Osteocyte (in vitro differentiated cells): Measurements from ENCODE around the gene TNK2. TPM values are rescaled to one million over a fixed set of nuclear protein-coding genes. Genes with fewer than 3 reads are reported as not detected.

ENCODE experiments used
- DNase-seq: peaks from one replicate; pipeline ENCODE4 v3.0.0; 2021; ENCODE audit warnings: mixed read lengths; ENCODE audit not compliant: unreplicated experiment; ENCODE audit errors: extremely low spot score
- H3K27ac Mint-ChIP-seq: one replicate; pipeline ENCODE4 v1.8.0; 2021; ENCODE audit warnings: mild to moderate bottlenecking, mixed read lengths; ENCODE audit not compliant: unreplicated experiment
- H3K27me3 Mint-ChIP-seq: one replicate; pipeline ENCODE4 v1.8.0; 2021; ENCODE audit warnings: mixed read lengths; ENCODE audit not compliant: unreplicated experiment
- H3K36me3 Mint-ChIP-seq: one replicate; pipeline ENCODE4 v1.8.0; 2021; ENCODE audit warnings: mixed read lengths; ENCODE audit not compliant: unreplicated experiment
- H3K4me1 Mint-ChIP-seq: one replicate; pipeline ENCODE4 v1.8.0; 2021; ENCODE audit warnings: mixed read lengths; ENCODE audit not compliant: unreplicated experiment
- H3K4me3 Mint-ChIP-seq: one replicate; pipeline ENCODE4 v1.8.0; 2021; ENCODE audit warnings: mild to moderate bottlenecking, moderate library complexity, mixed read lengths; ENCODE audit not compliant: unreplicated experiment
- H3K9me3 Mint-ChIP-seq: one replicate; pipeline ENCODE4 v1.8.0; 2021; ENCODE audit warnings: mixed read lengths; ENCODE audit not compliant: unreplicated experiment
- total RNA-seq: library from RNA; stranded (reverse); gene quantifications from 2 replicates; pipeline ENCODE4 v1.2.1, GENCODE V29; 2021
- TF ChIP-seq, protein P1 (sequence below): fragments of 200-600 bp; sonication (generic); IDR thresholded peaks from 2 replicates; pipeline ENCODE4 v1.5.0; 2021; ENCODE audit warnings: antibody characterized with exemption, mild to moderate bottlenecking, moderate library complexity

TNK2 gene
- total RNA-seq, 1 donor from 2014 or later: 54.2 TPM

DNA sequence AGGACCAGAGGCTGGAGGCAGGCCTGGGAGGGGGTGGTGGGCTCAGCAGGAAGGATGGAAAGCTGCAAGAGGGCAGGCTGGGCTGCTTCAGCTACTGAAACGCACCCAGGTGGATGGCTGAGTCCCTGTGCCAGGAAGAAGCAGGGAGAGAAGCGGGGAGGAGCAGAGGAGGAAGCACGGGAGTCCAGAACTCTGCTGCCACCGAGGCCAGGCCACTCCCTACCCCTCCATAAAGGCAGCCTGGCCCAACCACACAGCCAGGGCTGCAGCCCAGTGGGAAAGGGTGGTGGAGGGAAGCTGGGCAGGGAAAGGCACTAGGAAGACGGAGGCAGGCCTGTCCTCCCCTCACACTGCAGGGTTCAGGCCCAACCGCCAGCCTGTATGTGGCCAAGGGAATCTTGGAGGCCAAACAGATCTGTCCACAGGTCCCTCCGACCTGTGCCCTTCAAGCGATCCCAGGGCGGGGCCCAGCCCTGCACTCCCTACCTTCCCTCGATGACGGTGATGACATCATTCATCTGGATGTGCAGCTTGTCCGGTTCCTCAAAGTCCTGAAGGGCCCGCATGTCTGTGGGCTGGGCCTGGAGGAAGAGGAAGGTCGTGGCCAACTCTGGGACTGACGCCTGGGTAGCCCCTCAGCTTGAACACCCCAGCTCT is 30.5 kb downstream of the TNK2 start:
- Mint-ChIP-seq H3K27ac (no peak overlapping the region), H3K36me3 (peaks cover 8% of the 10 kb centered on the region), H3K4me1 (no peaks in the 10 kb centered on the region), H3K4me3 (no peak overlapping the region), H3K27me3 (no peaks in the 10 kb centered on the region), H3K9me3 (no peaks in the 10 kb centered on the region)
- TF ChIP-seq, protein P1, sequence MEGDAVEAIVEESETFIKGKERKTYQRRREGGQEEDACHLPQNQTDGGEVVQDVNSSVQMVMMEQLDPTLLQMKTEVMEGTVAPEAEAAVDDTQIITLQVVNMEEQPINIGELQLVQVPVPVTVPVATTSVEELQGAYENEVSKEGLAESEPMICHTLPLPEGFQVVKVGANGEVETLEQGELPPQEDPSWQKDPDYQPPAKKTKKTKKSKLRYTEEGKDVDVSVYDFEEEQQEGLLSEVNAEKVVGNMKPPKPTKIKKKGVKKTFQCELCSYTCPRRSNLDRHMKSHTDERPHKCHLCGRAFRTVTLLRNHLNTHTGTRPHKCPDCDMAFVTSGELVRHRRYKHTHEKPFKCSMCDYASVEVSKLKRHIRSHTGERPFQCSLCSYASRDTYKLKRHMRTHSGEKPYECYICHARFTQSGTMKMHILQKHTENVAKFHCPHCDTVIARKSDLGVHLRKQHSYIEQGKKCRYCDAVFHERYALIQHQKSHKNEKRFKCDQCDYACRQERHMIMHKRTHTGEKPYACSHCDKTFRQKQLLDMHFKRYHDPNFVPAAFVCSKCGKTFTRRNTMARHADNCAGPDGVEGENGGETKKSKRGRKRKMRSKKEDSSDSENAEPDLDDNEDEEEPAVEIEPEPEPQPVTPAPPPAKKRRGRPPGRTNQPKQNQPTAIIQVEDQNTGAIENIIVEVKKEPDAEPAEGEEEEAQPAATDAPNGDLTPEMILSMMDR: no peak
- DNase-seq: no peak

DNA sequence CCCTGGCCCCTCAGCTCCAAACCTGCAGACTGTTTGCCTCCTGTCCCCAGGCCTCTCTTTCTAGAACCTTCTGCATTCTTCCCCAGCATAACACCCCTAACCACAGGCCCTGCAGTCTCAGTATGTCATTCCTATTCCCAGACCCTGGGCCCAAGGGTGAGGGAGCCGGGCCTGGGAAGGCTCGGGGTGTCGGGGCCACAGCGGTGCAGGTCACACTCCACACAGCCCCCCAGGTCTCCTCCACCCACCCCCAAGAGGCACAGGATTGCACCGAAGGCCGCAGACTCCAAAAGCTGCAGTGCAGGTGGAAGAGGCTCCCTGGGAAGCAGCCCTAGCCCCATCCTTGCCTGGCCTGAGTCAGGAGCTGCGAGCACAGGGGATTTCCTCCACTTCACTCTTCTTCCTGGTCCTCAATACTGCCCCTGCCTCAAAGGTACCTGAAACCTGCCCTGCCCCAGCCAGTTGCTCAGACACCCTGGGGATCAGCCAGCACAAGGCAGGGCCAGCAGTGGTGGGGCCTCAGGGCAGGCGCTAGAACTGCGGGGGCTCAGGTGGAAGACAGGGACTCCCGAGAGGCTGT is 31.1 kb downstream of the TNK2 start:
- Mint-ChIP-seq H3K27me3 (no peaks in the 10 kb centered on the region), H3K27ac (no peak overlapping the region), H3K36me3 (peaks cover 8% of the 10 kb centered on the region), H3K4me3 (no peak overlapping the region), H3K4me1 (no peaks in the 10 kb centered on the region), H3K9me3 (no peaks in the 10 kb centered on the region)
- TF ChIP-seq, protein P1: no peak
- no peak for DNase-seq

DNA sequence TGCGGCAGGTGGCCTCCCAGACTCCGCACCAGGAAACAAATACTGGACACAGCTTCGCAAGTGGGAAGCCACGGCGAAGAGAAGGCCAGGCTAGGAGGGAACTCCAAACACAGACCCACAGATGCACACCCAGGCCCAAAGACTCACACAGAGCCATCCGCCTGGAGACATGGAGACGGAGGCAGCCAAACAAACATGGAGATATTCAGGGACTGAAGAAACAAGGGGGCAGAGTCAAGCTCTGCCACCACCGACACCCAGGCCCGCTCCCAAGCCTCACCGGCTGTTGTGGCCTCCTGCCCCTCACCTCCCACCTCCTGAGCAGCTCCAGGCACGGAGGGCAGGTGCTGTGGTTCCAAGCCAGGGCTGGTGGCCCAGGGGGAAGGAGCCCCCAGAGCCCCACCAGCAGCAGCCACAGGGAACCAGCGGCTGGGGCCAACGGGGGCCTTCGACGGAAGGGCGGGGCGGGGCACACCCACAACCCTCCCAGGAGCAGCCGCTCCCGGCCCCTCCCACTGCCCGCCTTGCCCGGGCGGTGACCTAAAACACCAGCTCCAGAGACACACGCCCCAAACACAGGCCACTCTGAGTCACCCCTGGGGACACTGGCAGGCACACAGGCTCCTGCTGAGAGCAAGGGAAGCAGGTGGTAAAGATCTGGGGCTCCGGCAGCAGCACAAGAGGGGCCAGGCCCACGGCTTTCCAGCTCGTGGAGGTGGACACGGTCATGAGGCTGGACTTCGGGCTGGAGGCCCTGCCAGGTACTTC is 31.9 kb downstream of the TNK2 start:
- no peaks in the 10 kb centered on the region for H3K27me3 Mint-ChIP-seq
- no peaks in the 10 kb centered on the region for H3K9me3 Mint-ChIP-seq
- TF ChIP-seq, protein P1: no peak
- H3K4me1 Mint-ChIP-seq: no peaks in the 10 kb centered on the region
- no peak overlapping the region for H3K27ac Mint-ChIP-seq
- no peak overlapping the region for H3K4me3 Mint-ChIP-seq
- peaks cover 8% of the 10 kb centered on the region for H3K36me3 Mint-ChIP-seq
- DNase-seq: no peak

DNA sequence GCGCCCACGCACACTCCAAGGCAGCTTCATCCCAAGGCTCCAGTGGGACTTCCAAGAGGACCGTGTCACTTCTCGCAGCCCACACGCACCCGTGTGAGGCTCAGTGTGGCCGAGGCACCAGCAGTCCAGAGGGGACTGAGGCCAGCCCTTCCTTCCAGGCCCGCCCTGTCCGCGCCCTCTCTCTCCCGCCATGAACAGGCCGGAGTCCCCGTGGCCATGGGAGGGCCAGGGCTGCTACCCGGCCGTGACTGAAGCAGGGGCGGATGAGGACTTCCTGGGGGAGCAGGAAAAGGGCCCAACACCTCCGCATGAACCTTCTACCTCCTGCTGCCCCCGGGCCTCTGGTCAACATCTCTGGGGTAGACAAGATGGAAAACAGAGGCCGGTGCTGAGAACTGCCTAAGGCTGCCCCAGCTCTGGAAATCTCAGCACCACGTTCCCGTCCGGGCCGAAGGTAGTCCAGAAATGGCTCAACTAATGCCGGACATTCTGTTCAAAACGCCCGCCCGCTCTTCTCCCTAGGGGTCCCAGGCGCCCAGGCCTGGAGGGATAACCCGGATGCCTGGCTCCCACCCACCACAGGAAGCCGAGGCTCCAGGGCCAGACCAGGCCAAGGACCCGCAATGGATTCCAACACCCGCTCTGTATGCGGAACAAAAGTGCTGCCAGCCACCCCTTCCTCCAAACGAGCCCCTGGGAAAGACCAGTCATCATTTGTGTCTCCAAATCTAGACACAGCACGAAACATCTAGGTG is 32.7 kb downstream of the TNK2 start:
- no peak overlapping the region for H3K4me3 Mint-ChIP-seq
- no peaks in the 10 kb centered on the region for H3K27me3 Mint-ChIP-seq
- H3K27ac Mint-ChIP-seq: no peak overlapping the region
- H3K4me1 Mint-ChIP-seq: no peaks in the 10 kb centered on the region
- no peaks in the 10 kb centered on the region for H3K9me3 Mint-ChIP-seq
- DNase-seq: no peak
- H3K36me3 Mint-ChIP-seq: peaks cover 8% of the 10 kb centered on the region
- TF ChIP-seq, protein P1: no peak
